ENCODE measurements around the gene NDUFS7.

Gene NDUFS7

DNA sequence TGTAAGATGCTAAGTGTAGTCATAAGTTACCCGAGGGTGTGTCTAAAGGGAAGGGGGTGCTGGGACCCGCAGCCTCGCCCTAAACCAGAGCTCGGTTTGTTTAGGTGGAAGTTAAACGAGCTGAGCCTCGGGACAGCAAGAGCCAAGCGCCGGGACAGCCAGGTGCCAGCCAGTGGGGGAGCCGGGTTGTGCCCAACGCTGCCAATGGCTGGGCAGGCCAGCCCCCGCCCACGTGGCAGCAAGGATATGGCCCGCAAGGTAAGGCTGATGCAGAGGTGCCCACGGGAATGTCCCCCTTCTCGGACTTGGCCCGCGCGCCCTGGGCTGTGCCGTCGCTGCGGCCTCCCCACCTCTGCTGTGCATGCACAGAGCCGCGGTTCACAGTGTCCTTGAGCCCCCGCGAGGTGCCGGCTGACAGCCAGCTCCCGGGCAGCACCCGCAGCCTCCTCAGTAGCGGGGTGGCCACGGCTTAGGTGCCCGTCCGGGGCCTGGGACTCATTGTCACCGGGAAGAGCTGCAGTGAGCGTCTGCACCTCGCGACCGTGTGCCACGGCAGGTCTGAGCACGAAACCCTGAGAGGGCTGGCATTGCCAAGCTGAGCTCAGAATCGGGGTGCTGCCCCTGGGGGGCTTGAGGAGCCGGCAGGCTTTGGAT lies 45.2 kb downstream of the NDUFS7 start:
- TF ChIP-seq NFIC (IDR thresholded peaks at IDR 0.05) (no peak), EP300 (IDR thresholded peaks at IDR 0.05; ENCODE audit: borderline replicate concordance) (no peak)

DNA sequence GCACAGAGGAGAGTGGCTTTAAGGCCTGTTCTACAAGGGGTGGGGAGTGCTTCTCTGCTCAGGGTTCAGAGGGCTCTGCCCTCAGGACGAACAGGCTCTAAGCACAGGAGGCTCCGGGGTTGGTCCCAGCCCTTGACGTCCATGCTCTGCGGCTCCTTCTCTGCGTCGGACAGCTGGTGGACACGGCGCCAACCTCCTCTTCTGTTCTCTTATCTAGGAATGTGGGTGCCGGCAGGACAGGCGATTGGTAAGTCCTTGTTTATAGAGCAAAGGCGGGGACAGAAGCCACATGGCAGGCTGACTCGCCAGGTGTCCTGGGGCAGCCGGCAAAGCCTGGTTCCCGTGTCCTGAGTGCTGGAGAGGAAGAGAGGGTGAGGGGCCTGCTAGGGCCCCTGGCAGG lies 46.0 kb downstream of the NDUFS7 start:
- no peak for TF ChIP-seq RAD21 (IDR thresholded peaks at IDR 0.05; ENCODE audit: low read depth)
- TF ChIP-seq CREB1 (IDR thresholded peaks at IDR 0.05; ENCODE audit: low read depth): no peak
- no peak for TF ChIP-seq EP300 (IDR thresholded peaks at IDR 0.05; ENCODE audit: borderline replicate concordance)
- TF ChIP-seq TCF12 (IDR thresholded peaks at IDR 0.05; ENCODE audit: low read depth): no peak
- TF ChIP-seq TEAD4 (IDR thresholded peaks at IDR 0.05): no peak
- no peak for TF ChIP-seq CEBPB (IDR thresholded peaks at IDR 0.05)
- no peak for TF ChIP-seq MAX (IDR thresholded peaks at IDR 0.05)
- TF ChIP-seq, protein P1, sequence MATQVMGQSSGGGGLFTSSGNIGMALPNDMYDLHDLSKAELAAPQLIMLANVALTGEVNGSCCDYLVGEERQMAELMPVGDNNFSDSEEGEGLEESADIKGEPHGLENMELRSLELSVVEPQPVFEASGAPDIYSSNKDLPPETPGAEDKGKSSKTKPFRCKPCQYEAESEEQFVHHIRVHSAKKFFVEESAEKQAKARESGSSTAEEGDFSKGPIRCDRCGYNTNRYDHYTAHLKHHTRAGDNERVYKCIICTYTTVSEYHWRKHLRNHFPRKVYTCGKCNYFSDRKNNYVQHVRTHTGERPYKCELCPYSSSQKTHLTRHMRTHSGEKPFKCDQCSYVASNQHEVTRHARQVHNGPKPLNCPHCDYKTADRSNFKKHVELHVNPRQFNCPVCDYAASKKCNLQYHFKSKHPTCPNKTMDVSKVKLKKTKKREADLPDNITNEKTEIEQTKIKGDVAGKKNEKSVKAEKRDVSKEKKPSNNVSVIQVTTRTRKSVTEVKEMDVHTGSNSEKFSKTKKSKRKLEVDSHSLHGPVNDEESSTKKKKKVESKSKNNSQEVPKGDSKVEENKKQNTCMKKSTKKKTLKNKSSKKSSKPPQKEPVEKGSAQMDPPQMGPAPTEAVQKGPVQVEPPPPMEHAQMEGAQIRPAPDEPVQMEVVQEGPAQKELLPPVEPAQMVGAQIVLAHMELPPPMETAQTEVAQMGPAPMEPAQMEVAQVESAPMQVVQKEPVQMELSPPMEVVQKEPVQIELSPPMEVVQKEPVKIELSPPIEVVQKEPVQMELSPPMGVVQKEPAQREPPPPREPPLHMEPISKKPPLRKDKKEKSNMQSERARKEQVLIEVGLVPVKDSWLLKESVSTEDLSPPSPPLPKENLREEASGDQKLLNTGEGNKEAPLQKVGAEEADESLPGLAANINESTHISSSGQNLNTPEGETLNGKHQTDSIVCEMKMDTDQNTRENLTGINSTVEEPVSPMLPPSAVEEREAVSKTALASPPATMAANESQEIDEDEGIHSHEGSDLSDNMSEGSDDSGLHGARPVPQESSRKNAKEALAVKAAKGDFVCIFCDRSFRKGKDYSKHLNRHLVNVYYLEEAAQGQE (IDR thresholded peaks at IDR 0.05; ENCODE audit: low read depth): no peak
- TF ChIP-seq FOXM1 (IDR thresholded peaks at IDR 0.05; ENCODE audit: borderline replicate concordance, low read depth): no peak
- TF ChIP-seq YY1 (IDR thresholded peaks at IDR 0.05; ENCODE audit: low read depth): no peak
- no peak for TF ChIP-seq TAF1 (IDR thresholded peaks at IDR 0.05; ENCODE audit: low read depth)
- TF ChIP-seq ZBTB7A (IDR thresholded peaks at IDR 0.05; ENCODE audit: low read depth): no peak
- no peak for TF ChIP-seq EGR1 (IDR thresholded peaks at IDR 0.05)
- no peak for TF ChIP-seq USF1 (IDR thresholded peaks at IDR 0.05)
- TF ChIP-seq NFIC (IDR thresholded peaks at IDR 0.05): no peak

DNA sequence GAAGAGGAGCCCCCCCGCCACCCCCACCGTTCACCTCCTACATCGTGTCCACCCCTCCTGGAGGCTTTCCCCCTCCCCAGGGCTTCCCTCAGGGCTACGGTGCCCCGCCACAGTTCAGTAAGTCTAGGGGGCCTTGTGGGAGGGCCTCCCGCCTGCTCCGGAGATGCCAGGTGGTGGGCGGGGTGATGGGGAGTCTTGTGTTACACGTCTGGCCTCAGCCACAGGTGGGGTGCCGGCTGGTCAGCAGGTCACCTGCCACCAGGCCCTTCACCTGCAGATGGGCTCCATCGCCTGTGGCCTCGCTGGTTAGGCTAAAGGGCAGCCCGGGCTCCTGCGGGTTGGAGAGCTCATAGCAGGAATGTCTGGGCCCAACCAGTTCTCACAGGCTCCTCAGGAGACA lies 46.5 kb downstream of the NDUFS7 start:
- TF ChIP-seq TAF1 (IDR thresholded peaks at IDR 0.05; ENCODE audit: low read depth): no peak
- no peak for TF ChIP-seq TEAD4 (IDR thresholded peaks at IDR 0.05)
- TF ChIP-seq NFIC (IDR thresholded peaks at IDR 0.05): no peak
- TF ChIP-seq EGR1 (IDR thresholded peaks at IDR 0.05): no peak
- no peak for TF ChIP-seq MAX (IDR thresholded peaks at IDR 0.05)
- TF ChIP-seq, protein P1 (IDR thresholded peaks at IDR 0.05; ENCODE audit: low read depth): no peak
- no peak for TF ChIP-seq ZBTB7A (IDR thresholded peaks at IDR 0.05; ENCODE audit: low read depth)
- TF ChIP-seq YY1 (IDR thresholded peaks at IDR 0.05; ENCODE audit: low read depth): no peak
- TF ChIP-seq FOXM1 (IDR thresholded peaks at IDR 0.05; ENCODE audit: borderline replicate concordance, low read depth): no peak
- no peak for TF ChIP-seq CEBPB (IDR thresholded peaks at IDR 0.05)
- no peak for TF ChIP-seq EP300 (IDR thresholded peaks at IDR 0.05; ENCODE audit: borderline replicate concordance)
- no peak for TF ChIP-seq RAD21 (IDR thresholded peaks at IDR 0.05; ENCODE audit: low read depth)
- no peak for TF ChIP-seq USF1 (IDR thresholded peaks at IDR 0.05)
- TF ChIP-seq TCF12 (IDR thresholded peaks at IDR 0.05; ENCODE audit: low read depth): no peak
- TF ChIP-seq CREB1 (IDR thresholded peaks at IDR 0.05; ENCODE audit: low read depth): no peak

- TF ChIP-seq CREB1 (IDR thresholded peaks at IDR 0.05; ENCODE audit: low read depth) (no peak), USF1 (IDR thresholded peaks at IDR 0.05) (no peak), EGR1 (IDR thresholded peaks at IDR 0.05) (no peak), YY1 (IDR thresholded peaks at IDR 0.05; ENCODE audit: low read depth) (no peak), TAF1 (IDR thresholded peaks at IDR 0.05; ENCODE audit: low read depth) (no peak), CEBPB (IDR thresholded peaks at IDR 0.05) (no peak), NFIC (IDR thresholded peaks at IDR 0.05) (no peak), TCF12 (IDR thresholded peaks at IDR 0.05; ENCODE audit: low read depth) (no peak), ZBTB7A (IDR thresholded peaks at IDR 0.05; ENCODE audit: low read depth) (no peak), EP300 (IDR thresholded peaks at IDR 0.05; ENCODE audit: borderline replicate concordance) (no peak), FOXM1 (IDR thresholded peaks at IDR 0.05; ENCODE audit: borderline replicate concordance, low read depth) (no peak)
- TF ChIP-seq, protein P1 (IDR thresholded peaks at IDR 0.05; ENCODE audit: low read depth): no peak
Measured at GRCh38 chr19:1431759-1432506, 48.2 kb downstream of the NDUFS7 start.
